ENCODE results near the gene WDR77. TPM values are rescaled to one million over a fixed set of nuclear protein-coding genes. Genes with fewer than 3 reads are reported as not detected.

Gene WDR77
- total RNA-seq, 1 experiment from 2014 or later: 62.1 TPM

- Histone ChIP-seq H3K9me2 (replicated peaks; ENCODE audit: low read length) (no peaks in the 10 kb centered on the region), H3F3A (ENCODE audit: low read length, unreplicated experiment) (no peaks in the 10 kb centered on the region), H4K20me1 (ENCODE audit: low read length) (no peaks in the 10 kb centered on the region), H3K9me3 (ENCODE audit: low read length) (no peaks in the 10 kb centered on the region), H3K79me2 (ENCODE audit: low read length) (no peaks in the 10 kb centered on the region), H3K4me2 (ENCODE audit: low read length) (no peak overlapping the region), H3K4me1 (ENCODE audit: insufficient read depth, low read length) (peaks cover 7% of the 10 kb centered on the region; the same call in 1 of the 2 replicates), H3K27me3 (ENCODE audit: low read length) (peaks cover 8% of the 10 kb centered on the region), H3K4me3 (ENCODE audit: low read length) (no peak overlapping the region), H2AFZ (ENCODE audit: low read length) (no peak overlapping the region), H3K9ac (ENCODE audit: low read length) (no peak overlapping the region), H3K27ac (ENCODE audit: low read length) (no peak overlapping the region), H3K36me3 (ENCODE audit: low read depth, low read length) (no peaks in the 10 kb centered on the region)
- ATAC-seq (no peak), DNase-seq (no peak)
- TF ChIP-seq EZH2 (IDR thresholded peaks at IDR 0.05; ENCODE audit: low read length, unreplicated experiment) (no peak), EZH2phosphoT487 (IDR thresholded peaks at IDR 0.05; ENCODE audit: borderline replicate concordance, low read length) (no peak), CTCF (conservative IDR thresholded peaks at IDR 0.05; ENCODE audit: low read depth, low read length) (no peak)
- intact Hi-C loops (cut with micrococcal nuclease): loop anchor here (5.0 kb wide), 1 partner anchor 55 kb away; no protein-coding TSS in a partner anchor
- POLR2A ChIA-PET (ENCODE audit: unreplicated experiment): no interaction called here
- no TSS peak for BruUV-seq (replicated peaks)
- CTCF ChIA-PET: no interaction called here
These were observed 47.0 kb downstream of the WDR77 start for GRCh38 chr1:111402083-111402482.

GRCh38 chr1:111399792-111400610 lies 49.1 kb downstream of the WDR77 start:
- ATAC-seq (peak; percentile 40), DNase-seq (peak; percentile 78)
- intact Hi-C loops (cut with micrococcal nuclease): loop anchor here (1.0 to 5.0 kb wide), 2 partner anchors 53 to 178 kb away; no protein-coding TSS in a partner anchor
- Histone ChIP-seq H3K36me3 (ENCODE audit: low read depth, low read length) (no peaks in the 10 kb centered on the region), H3K27me3 (ENCODE audit: low read length) (peaks cover 2% of the 10 kb centered on the region; the same call in 1 of the 2 replicates), H3K4me1 (ENCODE audit: insufficient read depth, low read length) (0 out of 2 replicates have a peak, but pooled peaks cover 4% of the 10 kb centered on the region), H2AFZ (ENCODE audit: low read length) (peak overlapping the region; percentile 64), H3K9me3 (ENCODE audit: low read length) (no peaks in the 10 kb centered on the region), H3K4me2 (ENCODE audit: low read length) (peak overlapping the region; percentile 66), H3K9ac (ENCODE audit: low read length) (no peak overlapping the region), H3F3A (ENCODE audit: low read length, unreplicated experiment) (no peaks in the 10 kb centered on the region), H3K79me2 (ENCODE audit: low read length) (no peaks in the 10 kb centered on the region), H3K27ac (ENCODE audit: low read length) (no peak overlapping the region), H4K20me1 (ENCODE audit: low read length) (no peaks in the 10 kb centered on the region), H3K4me3 (ENCODE audit: low read length) (no peak overlapping the region), H3K9me2 (replicated peaks; ENCODE audit: low read length) (no peaks in the 10 kb centered on the region)
- CTCF ChIA-PET: interaction anchor here (0.6 to 2.0 kb wide), 4 partner anchors 23 to 177 kb away, joined by 3 to 8 read pairs (median 4); no protein-coding TSS in a partner anchor
- BruUV-seq (replicated peaks): no TSS peak
- TF ChIP-seq EZH2 (IDR thresholded peaks at IDR 0.05; ENCODE audit: low read length, unreplicated experiment) (no peak), CTCF (conservative IDR thresholded peaks at IDR 0.05; ENCODE audit: low read depth, low read length) (peak; percentile 70)
- POLR2A ChIA-PET (ENCODE audit: unreplicated experiment): interaction anchor here (0.6 kb wide), 2 partner anchors 172 to 316 kb away, joined by 3 to 5 read pairs; partner anchors contain the start of gene CHI3L2

GRCh38 chr1:111392460-111392945 lies 56.6 kb downstream of the WDR77 start:
- ChIA-PET POLR2A (ENCODE audit: unreplicated experiment) (no interaction called here), CTCF (no interaction called here)
- Histone ChIP-seq H3K27me3 (ENCODE audit: low read length) (peaks cover 58% of the 10 kb centered on the region), H3K4me3 (ENCODE audit: low read length) (no peak overlapping the region), H3K9me2 (replicated peaks; ENCODE audit: low read length) (no peaks in the 10 kb centered on the region), H2AFZ (ENCODE audit: low read length) (no peak overlapping the region), H3K9ac (ENCODE audit: low read length) (no peak overlapping the region), H4K20me1 (ENCODE audit: low read length) (no peaks in the 10 kb centered on the region), H3K9me3 (ENCODE audit: low read length) (no peaks in the 10 kb centered on the region), H3K79me2 (ENCODE audit: low read length) (no peaks in the 10 kb centered on the region), H3K27ac (ENCODE audit: low read length) (no peak overlapping the region), H3F3A (ENCODE audit: low read length, unreplicated experiment) (no peaks in the 10 kb centered on the region), H3K4me1 (ENCODE audit: insufficient read depth, low read length) (no peaks in the 10 kb centered on the region), H3K36me3 (ENCODE audit: low read depth, low read length) (no peaks in the 10 kb centered on the region), H3K4me2 (ENCODE audit: low read length) (no peak overlapping the region)
- TF ChIP-seq EZH2phosphoT487 (IDR thresholded peaks at IDR 0.05; ENCODE audit: borderline replicate concordance, low read length) (no peak), CTCF (conservative IDR thresholded peaks at IDR 0.05; ENCODE audit: low read depth, low read length) (no peak), EZH2 (IDR thresholded peaks at IDR 0.05; ENCODE audit: low read length, unreplicated experiment) (no peak)
- intact Hi-C loops (cut with micrococcal nuclease): no loop called here
- no TSS peak for BruUV-seq (replicated peaks)
- no peak for ATAC-seq
- DNase-seq: no peak

Data from PC-3 (cell line).